Measurements from ENCODE around the gene APLF.
"Not testable (repeated sequence)": the region's sequence is repeated elsewhere in the genome, so short reads cannot be mapped to it uniquely, and the experiment has no call there.

- TF ChIP-seq CTCF (IDR thresholded peaks at IDR 0.05; ENCODE audit: insufficient read depth, low read length, poor library complexity, severe bottlenecking); EZH2phosphoT487 (conservative IDR thresholded peaks at IDR 0.05; ENCODE audit: low read length): not testable (repeated sequence)
Measured at GRCh38 chr2:68529156-68529555, 61.8 kb downstream of the APLF start.
